Measurements from ENCODE around the gene OSBPL9. TPM values are rescaled to one million over a fixed set of nuclear protein-coding genes. Genes with fewer than 3 reads are reported as not detected.

Gene OSBPL9
- total RNA-seq, 1 experiment from 2014 or later: 52.6 TPM

- Histone ChIP-seq H2AFZ (ENCODE audit: low read depth, low read length, poor library complexity, severe bottlenecking) (no peak overlapping the region), H3K27me3 (ENCODE audit: insufficient read depth, low read length) (no peaks in the 10 kb centered on the region), H4K20me1 (ENCODE audit: insufficient read depth) (no peaks in the 10 kb centered on the region), H3K36me3 (ENCODE audit: control insufficient read depth in 1 of 2, insufficient read depth in 2 of 2, low read length in 2 of 2) (no peaks in the 10 kb centered on the region), H3K9me3 (ENCODE audit: control insufficient read depth in 1 of 2, insufficient read depth in 1 of 2, low read depth in 1 of 2, low read length in 2 of 2) (no peaks in the 10 kb centered on the region), H3K9me2 (ENCODE audit: insufficient read depth) (no peaks in the 10 kb centered on the region), H3K4me3 (replicated peaks in 1 of 2; ENCODE audit: low read depth in 1 of 2, low read length in 2 of 2) (no peak overlapping the region), H3K4me1 (ENCODE audit: control insufficient read depth in 1 of 2, insufficient read depth in 2 of 2, low read length in 2 of 2) (peaks cover 2 to 6% of the 10 kb centered on the region in 2 experiments), H3K4me2 (ENCODE audit: low read length) (no peak overlapping the region), H3K9ac (ENCODE audit: low read length) (no peak overlapping the region), H3K79me2 (ENCODE audit: insufficient read depth, low read length) (peaks cover 65% of the 10 kb centered on the region), H3K27ac (ENCODE audit: low read depth, low read length) (no peak overlapping the region)
- POLR2A ChIA-PET: no interaction called here
- TF ChIP-seq POLR2A (IDR thresholded peaks at IDR 0.05; ENCODE audit: borderline replicate concordance, extremely low read depth, insufficient read depth, insufficient read length): no peak
- TF ChIP-seq SP1 (IDR thresholded peaks at IDR 0.05; ENCODE audit: low read depth): no peak
- ATAC-seq (no peak), DNase-seq (ENCODE audit: low read depth, low spot score) (no peak)
- BruUV-seq (replicated peaks): no TSS peak
- RAD21 ChIA-PET (ENCODE audit: low non-redundant PET in 1 of 2, low total read pairs in 2 of 2, uncharacterized antibody in 2 of 2, unreplicated experiment in 2 of 2): no interaction called here
- CTCF ChIA-PET: no interaction called here
- intact Hi-C loops (cut with micrococcal nuclease): loop anchor here (10.0 kb wide), 1 partner anchor 375 kb away; no protein-coding TSS in a partner anchor
Measured at GRCh38 chr1:51629918-51630317, 13.0 kb downstream of the OSBPL9 start.

GRCh38 chr1:51630393-51630792 lies 13.5 kb downstream of the OSBPL9 start:
- Histone ChIP-seq H4K20me1 (ENCODE audit: insufficient read depth) (no peaks in the 10 kb centered on the region), H3K36me3 (ENCODE audit: control insufficient read depth in 1 of 2, insufficient read depth in 2 of 2, low read length in 2 of 2) (no peaks in the 10 kb centered on the region), H3K9ac (ENCODE audit: low read length) (no peak overlapping the region), H3K27ac (ENCODE audit: low read depth, low read length) (no peak overlapping the region), H3K79me2 (ENCODE audit: insufficient read depth, low read length) (peaks cover 67% of the 10 kb centered on the region), H3K4me1 (ENCODE audit: control insufficient read depth in 1 of 2, insufficient read depth in 2 of 2, low read length in 2 of 2) (peaks cover 6 to 10% of the 10 kb centered on the region in 2 experiments), H3K4me3 (replicated peaks in 1 of 2; ENCODE audit: low read depth in 1 of 2, low read length in 2 of 2) (no peak overlapping the region), H3K27me3 (ENCODE audit: insufficient read depth, low read length) (no peaks in the 10 kb centered on the region), H3K4me2 (ENCODE audit: low read length) (no peak overlapping the region), H3K9me2 (ENCODE audit: insufficient read depth) (no peaks in the 10 kb centered on the region), H3K9me3 (ENCODE audit: control insufficient read depth in 1 of 2, insufficient read depth in 1 of 2, low read depth in 1 of 2, low read length in 2 of 2) (no peaks in the 10 kb centered on the region), H2AFZ (ENCODE audit: low read depth, low read length, poor library complexity, severe bottlenecking) (no peak overlapping the region)
- ATAC-seq (no peak), DNase-seq (ENCODE audit: low read depth, low spot score) (no peak)
- intact Hi-C loops (cut with micrococcal nuclease): no loop called here
- BruUV-seq (replicated peaks): no TSS peak
- RAD21 ChIA-PET (ENCODE audit: low non-redundant PET in 1 of 2, low total read pairs in 2 of 2, uncharacterized antibody in 2 of 2, unreplicated experiment in 2 of 2): no interaction called here
- CTCF ChIA-PET: no interaction called here
- POLR2A ChIA-PET: no interaction called here
- TF ChIP-seq REST (IDR thresholded peaks at IDR 0.05; ENCODE audit: low read depth) (no peak), EGR1 (IDR thresholded peaks at IDR 0.05; ENCODE audit: low read depth) (no peak), ZBTB33 (IDR thresholded peaks at IDR 0.05; ENCODE audit: extremely low read depth, insufficient replicate concordance, low read length) (no peak), ZFX (IDR thresholded peaks at IDR 0.05) (no peak), EZH2 (IDR thresholded peaks at IDR 0.05) (no peak), CTCF (IDR thresholded peaks at IDR 0.05 in 2 of 3, conservative IDR thresholded peaks at IDR 0.05 in 1 of 3; ENCODE audit: borderline replicate concordance in 1 of 3, insufficient read depth in 1 of 3, low read depth in 2 of 3, low read length in 2 of 3) (no peak), ATF3 (IDR thresholded peaks at IDR 0.05) (no peak), SP1 (IDR thresholded peaks at IDR 0.05; ENCODE audit: low read depth) (no peak), ELF1 (IDR thresholded peaks at IDR 0.05; ENCODE audit: borderline replicate concordance, low read depth) (no peak), CEBPB (IDR thresholded peaks at IDR 0.05; ENCODE audit: low read depth) (no peak), FOSL1 (IDR thresholded peaks at IDR 0.05; ENCODE audit: low read depth) (no peak), SIN3A (IDR thresholded peaks at IDR 0.05; ENCODE audit: low read depth) (no peak), ZNF274 (IDR thresholded peaks at IDR 0.05; ENCODE audit: low read depth, low read length) (no peak), JUND (IDR thresholded peaks at IDR 0.05) (no peak)
